ENCODE data around the gene SLC39A13.

The SLC39A13 gene

DNA sequence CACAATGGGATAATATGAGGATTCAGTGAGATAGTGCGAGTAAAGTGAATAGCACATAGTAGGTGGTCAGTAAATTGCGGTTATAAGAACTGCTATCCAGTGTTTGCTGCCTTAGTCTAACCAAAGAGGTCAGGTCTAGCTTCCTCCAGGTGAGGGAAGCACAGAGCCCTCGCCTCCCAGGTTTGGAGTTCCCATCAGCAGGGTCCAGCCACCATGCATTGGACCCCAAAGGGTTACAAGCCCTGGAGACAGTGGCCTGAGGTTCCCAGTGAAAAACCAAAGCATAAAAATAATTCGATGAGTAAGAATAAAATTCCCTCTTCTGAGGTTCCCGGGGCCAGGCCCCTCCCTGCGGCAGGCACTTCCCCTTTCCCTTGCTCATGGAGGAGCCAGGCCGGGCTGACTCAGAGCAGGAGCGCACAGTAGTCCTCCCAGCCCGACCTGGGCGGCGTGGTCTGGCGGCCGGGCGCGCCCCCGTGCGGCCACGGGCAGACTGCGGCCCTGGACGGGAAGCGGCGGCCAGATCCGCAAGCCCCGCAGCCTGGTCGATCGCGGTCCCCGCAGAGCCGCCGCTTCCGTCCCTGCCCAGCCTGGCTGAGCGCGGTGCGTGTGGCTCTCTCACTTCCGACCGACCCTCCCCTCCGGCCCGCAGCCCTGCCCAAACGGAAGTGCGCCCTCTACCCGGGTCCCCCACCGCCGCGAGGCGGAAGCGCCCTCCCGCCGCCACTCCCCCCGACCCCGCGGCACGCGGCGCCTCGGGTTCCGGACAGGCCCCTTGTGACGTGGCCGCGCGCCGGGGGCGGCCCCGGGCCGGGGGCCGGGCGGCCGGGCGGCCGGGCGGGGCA, at the start of gene SLC39A13:
Gene SLC39A13 (plus strand): TSS at position 845 of the 845 bp plus-strand sequence. CDS start 1,505 bp downstream, outside the sequence.
- peak; percentile 12 for TF ChIP-seq CTCF (IDR thresholded peaks at IDR 0.05; ENCODE audit: low read depth, low read length)
- peak; percentile 96 to 98 for DNase-seq (ENCODE audit: low read depth in 2 of 2)
- H3K4me3 ChIP-seq (replicated peaks in 1 of 2; ENCODE audit: low read depth in 2 of 2, low read length in 2 of 2) = peak within 1 kb of the TSS; percentile 64 to 80

DNA sequence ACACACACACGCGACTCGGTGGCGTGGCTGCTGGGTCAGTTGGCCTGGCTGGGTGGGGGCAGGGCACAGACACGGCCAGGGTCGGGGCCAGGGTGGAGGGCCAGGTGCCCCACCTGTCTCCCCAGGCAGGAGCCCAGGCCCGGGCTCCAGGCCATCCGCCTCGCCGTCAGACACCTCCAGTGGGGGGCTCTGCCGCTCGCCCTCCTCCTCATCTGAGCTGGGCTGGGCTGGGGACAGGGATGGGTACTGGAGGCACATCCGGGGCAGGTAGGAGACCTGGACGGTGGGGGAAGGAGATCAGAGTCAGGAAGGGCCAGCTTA, 49.7 kb upstream of the SLC39A13 start:
- DNase-seq (ENCODE audit: low read depth in 2 of 2) = no peak
- no peak for TF ChIP-seq CTCF (IDR thresholded peaks at IDR 0.05; ENCODE audit: low read depth, low read length)
- H3K4me3 ChIP-seq (replicated peaks in 1 of 2; ENCODE audit: low read depth in 2 of 2, low read length in 2 of 2) = no peak overlapping the region

- no peak overlapping the region for H3K4me3 ChIP-seq (replicated peaks in 1 of 2; ENCODE audit: low read depth in 2 of 2, low read length in 2 of 2)
- TF ChIP-seq CTCF (IDR thresholded peaks at IDR 0.05; ENCODE audit: low read depth, low read length) = no peak
- no peak for DNase-seq (ENCODE audit: low read depth in 2 of 2)
Measured at GRCh38 chr11:47359162-47359561, 49.2 kb upstream of the SLC39A13 start.

- H3K4me3 ChIP-seq (replicated peaks in 1 of 2; ENCODE audit: low read depth in 2 of 2, low read length in 2 of 2) = no peak overlapping the region
- TF ChIP-seq CTCF (IDR thresholded peaks at IDR 0.05; ENCODE audit: low read depth, low read length) = no peak
- no peak for DNase-seq (ENCODE audit: low read depth in 2 of 2)
Measured at GRCh38 chr11:47359586-47359985, 48.8 kb upstream of the SLC39A13 start.

DNA sequence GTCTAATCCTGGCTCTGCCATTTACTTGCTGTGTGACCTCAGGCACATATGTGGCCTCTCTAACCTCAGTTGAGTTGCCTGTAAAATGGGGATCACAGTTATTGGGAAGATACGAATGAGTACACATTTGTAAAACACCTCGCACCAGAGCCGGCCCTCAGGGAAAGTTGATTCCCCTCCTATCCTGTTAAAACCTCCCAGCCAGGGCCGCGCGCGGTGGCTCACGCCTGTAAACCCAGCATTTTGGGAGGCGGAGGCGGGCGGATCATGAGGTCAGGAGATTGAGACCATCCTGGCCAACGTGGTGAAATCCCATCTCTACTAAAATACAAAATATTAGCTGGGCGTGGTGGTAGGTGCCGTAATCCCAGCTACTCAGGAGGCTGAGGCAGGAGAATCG, 48.0 kb upstream of the SLC39A13 start:
- DNase-seq (ENCODE audit: low read depth in 2 of 2) = no peak
- no peak overlapping the region for H3K4me3 ChIP-seq (replicated peaks in 1 of 2; ENCODE audit: low read depth in 2 of 2, low read length in 2 of 2)
- TF ChIP-seq CTCF (IDR thresholded peaks at IDR 0.05; ENCODE audit: low read depth, low read length) = no peak

DNA sequence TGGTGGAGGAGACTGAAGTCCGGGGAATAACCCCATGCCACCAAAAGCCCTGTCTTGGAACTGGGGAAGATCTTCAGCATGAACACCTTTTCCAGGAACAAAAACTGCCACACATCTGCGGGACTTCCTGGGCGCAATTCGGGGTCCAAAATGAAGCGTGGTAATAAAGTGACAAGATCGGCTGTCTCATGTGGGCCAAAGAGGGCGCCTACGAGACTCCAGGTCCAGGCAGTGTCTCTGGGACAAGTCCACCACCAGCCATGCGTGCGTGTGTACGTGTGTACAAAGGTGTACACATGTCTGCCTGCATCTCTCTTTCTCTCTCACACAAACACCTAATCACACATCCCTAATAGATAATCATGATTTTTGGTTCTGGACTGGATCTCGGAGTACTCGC, 47.0 kb upstream of the SLC39A13 start:
- no peak for DNase-seq (ENCODE audit: low read depth in 2 of 2)
- no peak overlapping the region for H3K4me3 ChIP-seq (replicated peaks in 1 of 2; ENCODE audit: low read depth in 2 of 2, low read length in 2 of 2)
- no peak for TF ChIP-seq CTCF (IDR thresholded peaks at IDR 0.05; ENCODE audit: low read depth, low read length)

Measured in cardiac fibroblast (primary cell).